ENCODE data around the gene FMNL1.

DNA sequence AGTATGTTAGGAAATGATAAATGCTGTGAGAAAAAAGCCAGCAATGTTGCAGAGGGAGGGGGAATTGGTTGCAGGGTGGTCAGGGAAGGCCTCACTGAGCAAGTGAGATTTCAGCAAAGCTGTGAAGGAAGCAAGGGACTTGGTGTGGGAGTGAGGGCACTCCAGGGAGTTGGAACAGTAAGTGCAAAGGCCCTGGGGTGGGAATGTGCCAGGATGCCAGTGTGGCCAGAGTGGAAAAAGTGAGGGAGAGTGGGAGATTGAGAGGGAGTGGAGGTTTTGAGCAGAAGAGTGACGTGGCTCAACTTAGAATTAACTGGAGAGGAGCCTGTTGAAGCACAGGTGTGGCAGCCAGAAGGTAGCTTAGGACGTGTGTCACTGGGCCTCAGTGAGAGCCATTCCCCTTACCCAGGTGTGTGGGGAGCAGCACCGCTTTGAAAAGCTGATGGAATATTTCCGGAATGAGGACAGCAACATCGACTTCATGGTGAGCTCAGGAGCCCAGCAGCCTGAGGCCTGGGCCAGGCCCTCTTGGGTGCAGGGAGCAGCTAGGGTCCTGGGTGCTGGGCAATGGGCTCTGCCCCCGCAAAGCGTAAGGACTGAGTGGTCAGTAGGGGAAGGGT, 16.6 kb downstream of the FMNL1 start:
- TF ChIP-seq EZH2 (IDR thresholded peaks at IDR 0.05; ENCODE audit: insufficient read depth, poor library complexity, severe bottlenecking) (no peak), EZH2phosphoT487 (IDR thresholded peaks at IDR 0.05; ENCODE audit: insufficient read depth, low read depth) (no peak)
